ENCODE measurements around the gene LMAN1. TPM values are rescaled to one million over a fixed set of nuclear protein-coding genes. Genes with fewer than 3 reads are reported as not detected.
A peak's percentile ranks its signal among the peaks of the same experiment; 100 is the strongest.

The LMAN1 gene
- total RNA-seq, 1 experiment from 2014 or later = 77.3 TPM

GRCh38 chr18:59308248-59308937 is 50.7 kb downstream of the LMAN1 start:
- CTCF ChIA-PET = interaction anchor here (0.6 to 3.4 kb wide), 59 partner anchors 10 to 1873 kb away, joined by 3 to 133 read pairs (median 3); partner anchors contain the start of genes CPLX4, LMAN1, ONECUT2 and RAX
- peak overlapping the region; percentile 48 for H3K4me3 Mint-ChIP-seq
- DNase-seq (ENCODE audit: low spot score) = peak; percentile 81
- no peaks in the 10 kb centered on the region for H3K4me1 Mint-ChIP-seq
- H3K27me3 Mint-ChIP-seq (ENCODE audit: low read depth) = peaks cover 67% of the 10 kb centered on the region
- H3K36me3 Mint-ChIP-seq = no peaks in the 10 kb centered on the region
- no peak overlapping the region for H3K27ac Mint-ChIP-seq
- H3K9me3 Mint-ChIP-seq = no peaks in the 10 kb centered on the region
- peak; percentile 91 for ATAC-seq
- POLR2A ChIA-PET = interaction anchor here (0.7 to 1.2 kb wide), 8 partner anchors 9 to 1656 kb away, joined by 3 to 12 read pairs (median 6); partner anchors contain the start of gene RAX
- TF ChIP-seq SMAD4 (CRISPR knock-in tag; IDR thresholded peaks at IDR 0.05) = no peak
- TF ChIP-seq HMGA2 (CRISPR knock-in tag; IDR thresholded peaks at IDR 0.05) = no peak
- TF ChIP-seq OVOL2 (CRISPR knock-in tag; IDR thresholded peaks at IDR 0.05; ENCODE audit: borderline replicate concordance) = no peak
- no peak for TF ChIP-seq ZNF138 (CRISPR knock-in tag; conservative IDR thresholded peaks at IDR 0.05)
- peak; percentile 63; the same call in 1 of the 2 replicates for TF ChIP-seq ZBTB21 (CRISPR knock-in tag; IDR thresholded peaks at IDR 0.05; ENCODE audit: borderline replicate concordance)
- TF ChIP-seq TEAD1 (CRISPR knock-in tag; IDR thresholded peaks at IDR 0.05) = no peak
- TF ChIP-seq ZNF512 (CRISPR knock-in tag; IDR thresholded peaks at IDR 0.05; ENCODE audit: borderline replicate concordance) = peak; percentile 48; the same call in 1 of the 2 replicates
- no peak for TF ChIP-seq ATF2 (CRISPR knock-in tag; IDR thresholded peaks at IDR 0.05; ENCODE audit: borderline replicate concordance, low read depth)
- TF ChIP-seq E2F5 (CRISPR knock-in tag; IDR thresholded peaks at IDR 0.05) = 0 out of 2 replicates have a peak, but pooled peaks have one; percentile 63
- peak; percentile 25; the same call in 1 of the 2 replicates for TF ChIP-seq MAX (CRISPR knock-in tag; IDR thresholded peaks at IDR 0.05)
- TF ChIP-seq JAZF1 (CRISPR knock-in tag; IDR thresholded peaks at IDR 0.05) = no peak
- no peak for TF ChIP-seq ERG (CRISPR knock-in tag; IDR thresholded peaks at IDR 0.05)
- TF ChIP-seq HMGXB4 (CRISPR knock-in tag; IDR thresholded peaks at IDR 0.05) = peak; percentile 48; the same call in 1 of the 2 replicates
- TF ChIP-seq PRDM15 (CRISPR knock-in tag; IDR thresholded peaks at IDR 0.05) = 0 out of 2 replicates have a peak, but pooled peaks have one; percentile 24
- no peak for TF ChIP-seq ZSCAN18 (CRISPR knock-in tag; IDR thresholded peaks at IDR 0.05)
- TF ChIP-seq NFE2L1 (CRISPR knock-in tag; IDR thresholded peaks at IDR 0.05) = no peak
- TF ChIP-seq ZMAT4 (CRISPR knock-in tag; IDR thresholded peaks at IDR 0.05) = no peak
- TF ChIP-seq RORB (CRISPR knock-in tag; IDR thresholded peaks at IDR 0.05) = no peak
- TF ChIP-seq GABPB1 (CRISPR knock-in tag; IDR thresholded peaks at IDR 0.05) = no peak
- TF ChIP-seq IRF2 (CRISPR knock-in tag; IDR thresholded peaks at IDR 0.05; ENCODE audit: borderline replicate concordance, low read depth) = no peak
- no peak for TF ChIP-seq ZNF317 (CRISPR knock-in tag; IDR thresholded peaks at IDR 0.05; ENCODE audit: borderline replicate concordance, low read depth)

All from WTC11 (cell line).